GM21447 (cell line): ENCODE data around the gene SFXN5.

ENCODE experiments used
- ATAC-seq: cut with Tn5 transposase; IDR thresholded peaks from one replicate; pipeline ENCODE4 v1.9.1; 2021; ENCODE audit not compliant: unreplicated experiment

The SFXN5 gene

DNA sequence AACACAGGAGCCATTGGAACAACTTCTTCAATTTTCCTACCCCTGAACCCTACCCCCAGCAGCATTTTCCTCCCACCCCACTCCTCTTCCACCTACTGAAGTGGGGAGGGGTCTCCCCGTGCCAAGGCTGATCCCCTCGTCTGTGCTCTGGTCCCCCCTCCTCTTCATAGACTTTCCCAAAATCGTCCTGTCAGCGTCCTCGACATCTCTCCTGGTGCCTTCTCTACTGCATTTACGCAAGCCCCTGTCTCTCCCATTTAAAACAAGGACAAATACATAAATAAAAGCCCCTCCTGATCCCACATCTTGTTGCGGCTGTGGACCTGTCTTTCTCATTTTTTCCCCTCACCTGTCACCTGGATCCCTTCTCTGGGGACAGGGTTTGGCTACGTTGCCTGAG, 112.0 kb downstream of the SFXN5 start:
- no peak for ATAC-seq

DNA sequence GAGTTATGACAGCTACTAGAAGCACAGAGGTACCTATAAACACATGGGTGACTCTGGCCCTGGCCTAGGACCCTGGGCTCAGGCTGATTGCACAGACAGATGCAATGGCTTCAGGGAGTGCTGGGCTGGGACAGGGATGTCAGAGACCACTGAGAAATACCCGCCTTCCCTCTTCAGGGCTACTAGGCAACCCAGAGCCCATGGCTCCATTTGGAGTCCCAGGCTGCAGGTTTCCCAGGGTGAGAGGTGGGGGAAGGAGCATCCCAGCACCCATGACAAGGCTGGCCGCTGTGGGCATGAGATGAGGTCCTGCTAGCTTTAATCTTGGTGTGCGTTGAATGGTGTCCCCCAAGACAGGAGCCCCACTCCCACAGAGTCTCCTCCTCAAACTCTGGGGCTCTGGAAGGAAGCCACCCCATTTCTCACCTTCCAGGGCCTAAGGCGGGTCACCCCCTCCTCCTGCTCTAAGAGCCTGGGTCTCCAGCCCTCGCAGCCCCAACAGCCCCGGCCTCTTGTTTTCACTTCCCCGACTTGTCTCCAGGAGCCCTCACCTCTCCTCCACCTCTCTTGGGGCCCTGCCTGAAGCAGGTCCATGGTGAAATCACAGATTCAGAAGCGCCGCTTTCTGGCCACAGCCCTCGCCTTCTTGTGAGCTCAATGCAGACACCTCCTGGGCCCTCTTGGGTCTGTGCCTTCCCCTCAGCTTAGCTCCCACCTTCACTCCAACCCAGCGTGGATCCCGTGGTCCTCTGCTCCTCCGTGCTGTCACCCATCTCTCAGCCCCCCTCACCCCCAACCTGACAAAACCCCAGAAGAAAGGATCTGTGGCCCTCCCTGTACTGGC, 112.7 kb downstream of the SFXN5 start:
- no peak for ATAC-seq

DNA sequence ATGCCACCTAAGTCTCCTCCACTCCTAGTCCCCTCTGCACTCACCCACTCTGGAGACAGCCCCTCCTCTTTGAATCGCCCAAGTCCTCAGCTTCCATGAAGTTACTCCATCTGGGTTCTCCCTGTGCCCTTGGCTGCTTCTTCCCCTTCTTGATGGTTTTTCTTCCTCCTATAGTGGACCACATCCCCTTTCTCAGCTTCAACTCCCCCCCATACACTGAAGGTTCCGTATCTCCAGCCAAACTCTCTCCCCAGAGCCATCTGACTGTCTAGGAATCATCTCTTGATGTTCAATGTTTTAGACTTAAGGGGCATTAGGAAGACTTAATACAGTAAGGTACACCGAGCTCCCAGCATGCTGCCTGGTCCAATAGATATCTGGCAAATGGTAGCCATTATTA, 114.6 kb downstream of the SFXN5 start:
- ATAC-seq: no peak

DNA sequence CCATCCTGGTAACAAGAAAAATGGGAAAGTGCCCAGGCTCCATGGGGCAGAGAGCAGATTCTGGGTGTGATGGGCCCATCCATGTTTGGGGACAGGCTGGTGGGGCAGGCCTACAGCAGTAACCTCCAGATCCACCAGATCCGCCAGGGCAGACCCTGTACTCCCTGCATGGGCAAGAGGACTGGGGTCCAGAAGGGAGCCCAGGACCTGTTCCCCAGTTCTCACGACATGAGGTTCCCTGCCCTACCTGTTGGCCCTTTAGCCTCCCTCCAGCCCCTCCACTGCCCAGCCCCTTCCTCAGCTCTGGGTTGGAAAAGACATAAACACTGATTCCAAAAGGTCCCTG, 115.5 kb downstream of the SFXN5 start:
- ATAC-seq: no peak

DNA sequence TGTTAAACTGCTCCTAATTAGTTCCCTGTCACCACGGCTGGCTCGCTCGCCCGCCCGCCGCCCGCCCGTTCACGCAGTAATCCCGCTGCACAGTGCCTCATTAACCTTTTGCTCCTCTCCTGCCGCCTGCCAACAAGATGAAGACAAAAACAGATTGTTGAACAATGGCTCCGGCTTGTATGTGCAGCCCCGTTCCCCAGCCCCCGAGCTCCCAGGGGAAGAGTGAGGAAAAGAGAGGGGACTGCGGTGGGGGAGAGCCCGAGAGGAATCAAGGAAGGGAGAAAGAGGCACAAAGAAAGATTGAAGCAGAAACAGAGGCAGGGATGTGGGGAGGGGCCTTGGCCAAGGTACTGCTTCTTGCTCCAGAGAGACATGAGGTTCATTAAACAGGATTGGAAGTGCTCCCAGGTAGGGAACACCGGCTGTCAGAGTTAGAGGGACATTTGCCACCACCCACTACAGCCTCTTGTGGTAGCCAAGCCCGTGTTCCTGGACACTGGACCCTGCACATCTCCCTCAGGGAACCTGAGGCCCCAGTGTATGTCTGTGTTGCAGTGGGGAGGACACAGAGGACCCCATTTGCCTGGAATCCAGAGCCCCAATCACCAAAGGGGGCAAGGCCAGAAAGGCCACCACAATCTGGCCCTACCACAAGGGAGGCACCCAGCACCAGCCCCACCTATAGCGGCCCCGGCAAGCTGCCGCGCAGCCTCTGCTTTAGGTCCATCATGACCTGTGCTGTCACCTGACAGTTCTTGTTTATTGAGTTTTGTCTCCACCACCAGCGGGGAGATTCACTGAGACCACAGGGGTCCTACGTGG, 116.1 kb downstream of the SFXN5 start:
- no peak for ATAC-seq

DNA sequence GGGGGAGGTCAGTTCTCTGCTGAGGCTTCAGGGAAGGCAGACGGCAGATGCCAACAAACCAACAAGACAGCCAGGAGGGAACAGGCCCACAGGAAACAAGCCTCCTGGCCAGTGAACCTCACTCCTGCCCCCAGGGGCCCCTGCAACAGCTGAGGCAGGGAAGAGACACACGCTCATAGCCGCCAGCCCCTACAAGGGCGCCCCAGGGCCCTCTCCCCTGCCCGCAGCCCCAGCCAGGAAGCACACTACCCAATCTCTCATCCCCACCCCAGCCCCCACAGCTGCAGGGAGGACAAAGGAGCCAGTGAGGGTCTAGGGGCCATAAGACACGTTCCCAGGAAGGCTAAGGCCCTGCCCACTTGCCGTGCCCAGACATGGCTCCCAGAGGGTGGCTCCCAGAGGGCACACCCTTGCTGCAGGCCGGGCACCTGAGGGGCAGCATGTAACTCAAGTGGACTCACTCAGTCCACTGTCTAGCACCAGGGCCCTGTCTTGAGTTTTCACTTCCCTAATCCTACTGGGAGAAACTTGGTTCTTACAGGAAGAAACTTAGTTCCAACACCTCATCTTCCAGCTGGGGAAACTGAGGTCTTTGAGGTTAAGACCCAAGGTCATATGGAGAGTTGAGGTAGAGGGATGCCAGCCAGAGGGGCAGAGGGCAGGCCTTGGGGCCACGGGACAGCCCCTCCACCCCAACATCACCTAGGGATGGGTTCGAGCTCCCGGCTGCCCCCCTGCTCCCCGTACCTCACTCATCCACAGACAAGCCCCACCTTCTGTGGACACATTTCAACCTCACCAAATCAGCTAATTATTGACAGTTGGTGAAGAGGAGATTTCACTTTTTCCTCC, 116.9 kb downstream of the SFXN5 start:
- ATAC-seq: no peak

DNA sequence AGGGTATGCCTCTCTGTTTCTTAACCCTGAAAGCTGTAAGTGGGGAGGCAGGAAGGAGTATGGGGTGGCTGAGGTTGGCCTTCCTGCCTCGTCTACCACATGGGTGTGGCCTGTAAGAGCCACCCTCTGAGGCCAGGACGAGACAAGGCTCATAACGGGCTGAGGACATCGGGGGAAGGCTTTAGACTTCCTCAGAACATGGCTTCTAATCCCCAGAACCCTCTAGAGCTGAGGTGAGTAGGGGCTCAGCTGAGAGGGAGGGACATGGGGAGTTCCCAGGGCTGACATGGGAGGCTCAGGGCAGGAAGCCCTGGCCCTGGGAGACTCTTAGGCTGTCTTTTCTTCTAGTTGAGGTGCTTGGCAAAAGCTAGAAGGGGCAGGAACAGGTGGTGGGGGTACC, 117.5 kb downstream of the SFXN5 start:
- no peak for ATAC-seq

DNA sequence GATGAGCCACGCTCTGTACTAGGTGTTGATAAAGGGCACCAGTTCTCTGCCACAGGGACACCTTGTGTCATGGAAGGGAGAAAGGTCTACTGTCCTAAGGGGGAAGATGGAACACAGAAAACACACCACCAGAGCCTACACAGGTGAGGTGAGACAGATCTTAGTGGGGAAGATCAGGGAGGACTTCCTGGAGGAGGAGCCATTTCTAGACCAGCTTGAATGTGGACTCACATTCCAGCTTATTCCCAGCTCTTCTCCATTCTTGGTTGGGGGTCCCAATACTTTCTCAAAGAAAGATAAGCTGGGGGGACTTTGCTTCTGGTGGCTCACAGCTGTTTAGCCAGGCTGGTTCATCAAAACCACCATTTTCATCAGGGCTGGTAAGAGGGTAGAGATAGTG, 118.0 kb downstream of the SFXN5 start:
- no peak for ATAC-seq

DNA sequence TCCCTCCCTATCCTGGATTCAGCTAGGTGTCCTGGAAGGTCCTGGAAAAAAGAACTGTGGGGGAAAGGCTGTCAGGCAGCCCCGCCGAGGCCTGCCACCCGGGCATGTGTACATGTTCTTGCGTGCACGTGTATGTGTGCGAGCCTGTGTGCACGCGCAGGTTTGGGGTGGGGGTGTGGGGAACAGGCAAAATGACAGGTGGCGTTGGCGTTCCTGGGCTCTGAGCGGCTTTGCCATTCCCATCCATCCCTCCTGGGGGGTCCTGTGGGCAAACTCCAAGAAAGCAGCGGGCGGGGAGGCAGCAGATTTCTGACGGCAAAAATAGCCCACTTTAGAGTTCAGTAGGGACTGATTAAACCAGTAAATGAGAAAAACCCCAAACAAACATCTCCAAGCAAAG, 118.6 kb downstream of the SFXN5 start:
- ATAC-seq: no peak

DNA sequence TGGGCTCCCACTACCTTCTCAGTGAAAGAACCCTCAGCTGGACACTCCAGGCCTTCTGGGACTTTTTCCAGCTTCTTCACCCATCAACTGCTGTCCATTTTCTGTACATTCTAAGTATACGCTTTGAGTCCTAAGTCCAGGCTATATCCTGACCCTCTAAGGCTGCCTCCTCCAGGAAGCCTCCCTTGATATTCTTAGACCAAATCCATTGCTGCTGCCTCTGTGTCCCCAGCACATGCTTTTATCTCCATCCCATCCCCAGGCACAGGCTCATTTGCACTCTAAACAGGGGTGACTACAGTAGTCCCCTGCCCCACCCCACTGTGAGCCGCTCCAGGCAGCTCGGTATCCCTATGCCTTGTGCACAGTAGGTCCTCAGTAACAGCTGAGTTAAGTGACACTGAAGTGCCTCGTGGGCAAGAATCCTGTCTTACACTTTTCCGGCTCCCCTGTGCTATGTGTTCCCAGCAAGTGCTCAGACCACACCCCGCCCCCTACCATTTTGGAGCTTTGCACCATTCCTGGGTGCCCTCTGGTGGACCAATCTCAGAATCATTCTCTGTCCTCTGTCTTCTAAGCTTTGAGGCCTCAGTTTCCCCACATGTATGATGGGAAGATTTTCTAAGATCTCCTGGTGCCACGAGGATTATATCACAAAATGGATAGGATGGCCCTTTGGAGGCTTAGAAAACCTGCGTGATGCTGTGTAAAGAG, 119.2 kb downstream of the SFXN5 start:
- ATAC-seq: no peak

DNA sequence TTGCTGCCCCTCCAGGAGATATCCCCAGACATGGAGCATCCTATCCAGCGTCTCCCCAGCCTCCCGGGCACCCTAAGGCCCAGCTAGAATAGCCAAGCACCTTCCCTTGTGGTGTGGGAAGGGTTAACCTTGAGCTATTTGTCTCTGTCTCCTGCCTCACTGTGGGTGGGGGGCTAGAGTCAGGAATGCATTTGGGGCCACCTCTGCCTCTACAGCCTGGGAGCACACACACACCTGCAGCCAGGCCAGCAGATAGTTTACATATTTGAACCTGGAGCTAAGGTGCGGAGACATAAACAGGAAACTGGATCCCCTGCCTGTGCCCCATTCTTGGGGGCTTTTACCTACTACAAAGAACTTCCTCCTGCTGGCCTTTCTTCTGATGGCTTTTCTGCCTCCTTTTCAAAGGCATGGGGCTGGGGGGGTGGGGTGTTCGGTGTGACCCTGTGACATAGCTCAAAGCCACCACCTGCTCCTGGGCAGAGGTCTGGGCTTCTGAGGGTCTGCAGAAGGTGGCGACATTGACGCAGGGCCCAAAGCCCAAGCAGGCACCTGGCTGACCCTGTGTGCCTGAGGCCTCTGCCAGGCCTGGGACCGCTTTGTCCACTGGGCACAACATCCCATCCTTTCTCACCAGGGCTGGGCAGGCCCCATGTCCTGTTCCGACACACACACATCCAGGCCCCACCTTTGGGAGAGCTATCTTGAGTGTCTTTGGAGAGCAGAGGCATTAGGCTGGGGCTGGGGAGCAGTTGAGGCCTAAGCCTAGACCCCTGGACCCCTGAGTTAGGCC, 120.0 kb downstream of the SFXN5 start:
- no peak for ATAC-seq

DNA sequence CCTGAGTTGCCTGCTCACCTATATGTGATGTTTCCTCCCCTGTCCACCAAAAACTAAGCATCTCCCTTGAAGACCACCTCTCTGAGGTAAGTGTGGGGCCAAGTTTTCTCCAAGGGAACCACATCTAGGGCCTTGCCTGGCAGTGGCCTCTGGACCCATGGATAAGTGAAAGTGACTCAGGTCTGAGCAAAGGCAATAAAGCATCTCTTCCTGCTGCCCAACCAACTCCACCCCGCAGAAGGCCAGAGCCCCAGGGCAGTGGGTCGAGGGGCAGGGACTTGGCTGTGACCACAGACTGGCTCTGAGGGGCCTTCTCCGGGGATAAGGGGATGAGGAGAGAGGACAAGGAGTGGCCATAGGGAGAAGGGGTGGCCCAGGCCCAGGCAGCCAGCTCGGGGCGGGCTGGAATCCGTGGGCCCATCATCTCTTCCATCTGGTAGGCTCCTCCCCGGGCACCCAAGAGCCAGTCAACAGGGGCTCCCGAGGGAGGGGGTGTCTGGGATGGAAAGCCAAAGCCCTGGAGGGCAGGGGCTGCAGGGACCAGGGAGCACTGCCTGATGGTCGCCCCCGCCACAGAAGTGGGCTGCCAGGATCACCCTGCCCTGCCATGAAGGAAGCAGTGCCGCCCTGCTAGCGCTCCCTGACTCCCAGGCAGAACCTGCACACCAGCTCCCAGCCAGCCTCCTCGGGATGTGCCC, 120.8 kb downstream of the SFXN5 start:
- no peak for ATAC-seq

DNA sequence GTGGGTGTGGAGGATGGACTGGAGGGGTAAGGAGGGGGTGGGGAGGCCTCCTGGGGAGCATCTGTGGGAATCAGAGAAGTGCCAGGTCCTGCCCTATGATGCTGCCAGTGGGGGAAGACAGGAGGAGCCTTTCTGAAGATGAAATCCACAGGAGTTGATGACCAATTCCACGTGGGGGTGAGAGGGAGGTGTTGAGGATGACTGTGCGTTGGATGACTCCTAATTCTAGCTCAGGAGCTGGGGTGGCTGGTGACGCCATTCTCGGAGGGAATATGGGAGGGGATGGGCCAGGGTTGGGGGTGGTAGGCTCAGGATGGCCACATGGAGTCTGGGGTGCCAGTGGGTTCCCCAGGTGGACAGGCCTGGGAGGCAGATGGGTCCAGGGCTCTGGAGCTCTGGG, 121.9 kb downstream of the SFXN5 start:
- ATAC-seq: no peak

DNA sequence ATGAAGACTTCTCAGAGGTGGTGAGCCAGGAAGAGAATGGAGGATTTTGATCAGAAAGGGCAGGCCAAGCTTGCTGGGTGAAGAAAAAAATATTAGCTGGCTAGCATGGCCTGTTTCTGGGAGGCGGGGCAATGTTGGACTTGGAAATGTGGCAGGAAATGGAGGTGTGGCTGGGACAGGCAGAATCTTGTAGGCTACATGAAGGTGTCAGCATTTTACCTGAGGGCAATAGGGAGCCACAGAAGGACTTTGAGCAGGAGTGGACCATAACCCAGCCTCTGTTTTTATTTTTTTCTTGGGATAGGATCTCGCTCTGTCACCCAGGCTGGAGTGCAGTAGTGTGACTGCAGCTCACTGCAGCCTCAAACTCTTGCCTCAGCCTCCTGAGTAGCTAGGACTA, 122.5 kb downstream of the SFXN5 start:
- ATAC-seq: no peak

DNA sequence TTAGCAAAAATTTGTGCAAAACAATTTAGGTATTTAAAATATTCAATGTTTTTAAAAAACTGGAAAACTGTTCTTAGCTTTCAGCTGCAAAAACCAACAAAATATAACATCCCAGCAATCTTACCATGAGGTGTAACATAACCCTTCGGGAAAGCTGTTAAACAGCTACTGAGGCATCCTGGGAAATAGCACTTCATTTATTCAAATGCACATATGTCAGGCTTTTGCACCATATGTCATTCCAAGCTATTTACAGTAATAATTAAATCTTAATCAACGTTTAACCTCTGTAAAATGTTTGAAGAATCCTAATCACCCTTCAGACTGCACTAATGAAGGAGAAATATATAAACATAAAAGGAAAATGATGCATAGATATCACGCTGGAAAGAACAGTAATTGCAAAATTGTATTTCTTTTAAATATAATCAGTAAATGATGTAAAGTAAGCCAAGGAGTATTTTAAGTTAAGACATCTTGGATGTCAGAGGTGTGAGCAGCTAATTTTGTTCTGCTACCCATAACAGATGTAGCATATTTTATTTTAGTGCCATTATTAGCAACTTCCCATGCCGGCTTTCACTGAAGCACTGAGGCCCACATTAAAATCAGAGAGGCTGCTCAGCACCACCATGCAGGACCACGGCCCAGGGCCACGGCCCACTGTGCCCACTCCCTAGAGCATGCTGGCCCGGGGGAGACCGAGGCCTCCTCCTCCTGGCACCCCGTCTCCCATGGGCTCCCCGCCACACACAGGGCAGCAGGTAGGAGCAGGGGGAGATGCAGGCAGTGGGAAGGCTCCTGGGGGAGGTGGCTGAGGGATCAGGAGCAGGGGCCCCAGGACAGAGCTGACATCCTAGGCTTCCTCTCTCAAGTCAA, 123.3 kb downstream of the SFXN5 start:
- no peak for ATAC-seq

DNA sequence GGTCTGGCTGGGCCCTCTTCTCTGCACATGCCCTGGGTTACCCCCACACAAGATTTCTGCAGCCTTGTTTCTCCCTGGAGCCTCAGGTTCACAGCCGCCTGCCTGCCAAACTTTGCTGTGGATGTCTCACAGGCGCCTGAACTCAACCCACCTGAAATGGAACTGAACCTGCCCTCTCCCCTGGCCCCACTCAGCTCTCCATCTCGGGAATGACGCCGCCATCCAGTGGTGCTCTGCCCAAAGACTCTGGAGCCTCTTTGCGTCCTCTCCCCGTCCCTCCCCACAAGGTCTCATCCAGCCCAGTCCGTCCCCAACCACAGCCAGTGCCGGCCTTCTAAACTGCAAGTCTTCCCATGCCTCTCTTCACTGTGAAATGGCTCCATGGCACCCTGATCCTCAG, 125.0 kb downstream of the SFXN5 start:
- no peak for ATAC-seq

DNA sequence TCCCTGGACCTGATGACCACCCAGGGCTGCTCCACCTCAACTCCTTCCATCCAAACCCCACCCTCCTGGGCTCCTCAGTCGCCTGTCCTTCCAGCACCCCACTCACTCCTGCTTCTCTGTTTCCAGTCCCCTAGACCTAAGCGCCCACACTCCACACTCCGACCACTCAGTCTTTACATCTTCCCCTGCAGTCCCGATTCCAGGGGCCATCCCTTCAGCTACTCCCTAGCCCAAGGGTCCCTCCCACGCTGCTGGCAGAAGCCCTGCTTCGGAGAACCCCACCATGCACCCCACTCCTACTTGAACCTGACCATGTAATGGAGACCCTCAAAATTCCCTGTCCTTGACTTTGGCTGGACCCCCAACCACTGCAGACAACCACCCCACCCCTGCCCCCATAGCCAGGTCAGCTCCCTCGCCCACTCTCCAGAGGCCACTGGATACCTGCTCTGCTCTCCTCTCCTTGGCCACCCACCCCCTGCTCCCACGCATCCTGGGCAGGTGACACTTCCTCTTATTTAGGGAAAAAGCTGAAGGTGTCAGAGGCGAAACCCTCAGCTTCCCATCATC, 126.0 kb downstream of the SFXN5 start:
- ATAC-seq: no peak

DNA sequence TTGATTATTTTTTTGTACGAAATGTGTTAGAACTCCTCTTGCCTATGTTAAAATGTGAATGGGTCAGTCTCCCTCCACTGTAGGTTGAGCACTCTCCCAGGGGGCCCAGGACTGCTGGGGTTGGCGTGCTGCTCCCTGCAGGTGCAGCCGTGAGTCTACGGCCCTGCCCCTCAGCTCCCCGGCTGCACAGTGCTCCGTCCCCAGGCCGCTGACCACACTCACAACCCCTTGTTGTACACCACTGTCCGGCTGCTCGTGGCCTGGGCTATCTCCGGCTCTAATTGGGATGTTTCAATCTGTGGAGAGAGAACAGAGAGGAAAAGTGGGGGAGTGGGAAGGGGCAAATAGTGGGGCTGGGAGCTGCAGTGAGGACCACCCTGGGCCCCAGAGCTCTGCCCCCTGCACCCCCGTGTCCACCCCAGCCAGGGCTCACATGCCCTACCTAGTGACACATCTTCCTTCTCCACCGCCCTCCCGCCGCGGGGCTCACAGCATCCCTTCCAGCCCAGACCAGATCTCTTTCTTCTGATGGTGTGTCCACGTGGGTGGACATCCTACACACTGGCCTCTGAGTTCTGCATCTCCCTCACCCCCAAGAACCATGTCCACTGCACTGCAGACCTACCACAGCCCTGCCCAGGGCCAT, 126.6 kb downstream of the SFXN5 start:
- no peak for ATAC-seq
